Neural cell (in vitro differentiated cells): ENCODE results near the gene SUSD4. TPM values are rescaled to one million over a fixed set of nuclear protein-coding genes. Genes with fewer than 3 reads are reported as not detected.

Experiments
- H2AFZ ChIP-seq: fragments of 200-600, 300-800 bp; sonication (generic), shearing (Covaris generic); 2 replicates; pipeline ENCODE4 v1.6.0; 2014; ENCODE audit warnings: low read depth, mild to moderate bottlenecking, antibody characterized with exemption, low read length, moderate library complexity
- H3F3A ChIP-seq: fragments of 200-600 bp; shearing (Covaris generic); 2 replicates; pipeline ENCODE4 v1.6.1; 2016; ENCODE audit warnings: mild to moderate bottlenecking, moderate library complexity, mixed read lengths, antibody characterized with exemption, low read length; ENCODE audit not compliant: insufficient read depth, poor library complexity, severe bottlenecking
- H3K27ac ChIP-seq: fragments of 200-600, 300-800 bp; sonication (generic), shearing (Covaris generic); 2 replicates; pipeline ENCODE4 v1.5.1; 2014; ENCODE audit warnings: mild to moderate bottlenecking, low read length, moderate library complexity
- H3K27me3 ChIP-seq: fragments of 300-800, 200-600 bp; sonication (generic), shearing (Covaris generic); 2 replicates; pipeline ENCODE4 v1.6.0; 2014; ENCODE audit warnings: mild to moderate bottlenecking, low read depth, low read length, moderate library complexity; ENCODE audit not compliant: insufficient read depth
- H3K36me3 ChIP-seq: fragments of 300-800, 200-600 bp; sonication (generic), shearing (Covaris generic); 2 replicates; pipeline ENCODE4 v1.5.1; 2014; ENCODE audit warnings: mild to moderate bottlenecking, antibody characterized with exemption, low read length, moderate library complexity; ENCODE audit not compliant: insufficient read depth
- H3K4me2 ChIP-seq: fragments of 300-800, 200-600 bp; sonication (generic), shearing (Covaris generic); 2 replicates; pipeline ENCODE4 v1.6.0; 2014; ENCODE audit warnings: mild to moderate bottlenecking, low read length
- H3K4me3 ChIP-seq: fragments of 300-800, 200-600 bp; sonication (generic), shearing (Covaris generic); 2 replicates; pipeline ENCODE4 v1.5.1; 2014; ENCODE audit warnings: mild to moderate bottlenecking, low read length, moderate library complexity
- H3K79me2 ChIP-seq: fragments of 200-600 bp; shearing (Covaris generic); replicated peaks from 2 replicates; pipeline ENCODE4 v1.6.0; 2014; ENCODE audit warnings: mild to moderate bottlenecking, low read length, moderate library complexity; ENCODE audit not compliant: insufficient read depth
- H3K9ac ChIP-seq: fragments of 300-800, 200-600 bp; sonication (generic), shearing (Covaris generic); 2 replicates; pipeline ENCODE4 v1.6.1; 2016; ENCODE audit warnings: mild to moderate bottlenecking, low read length, mixed read lengths
- H3K9me2 ChIP-seq: fragments of 200-600 bp; shearing (Covaris generic); 2 replicates; pipeline ENCODE4 v1.6.1; 2016; ENCODE audit warnings: mild to moderate bottlenecking, low read length, mixed read lengths; ENCODE audit not compliant: insufficient read depth
- H3K9me3 ChIP-seq: fragments of 200-600, 300-800 bp; sonication (generic), shearing (Covaris generic); 2 replicates; pipeline ENCODE4 v1.6.1; 2016; ENCODE audit warnings: mild to moderate bottlenecking, mixed run types, low read length, moderate library complexity, mixed read lengths
- H4K20me1 ChIP-seq: fragments of 200-600 bp; shearing (Covaris generic); 2 replicates; pipeline ENCODE4 v1.6.1; 2016; ENCODE audit warnings: mild to moderate bottlenecking, mixed run types; ENCODE audit not compliant: insufficient read depth
- EP300 ChIP-seq: fragments of 450-650 bp; conservative IDR thresholded peaks from 2 replicates; pipeline ENCODE4 v1.6.1; 2014; ENCODE audit warnings: antibody characterized with exemption, mild to moderate bottlenecking, moderate library complexity; ENCODE audit not compliant: poor library complexity, severe bottlenecking
- EZH2 ChIP-seq: fragments of 200-600, 300-800 bp; shearing (Covaris generic), sonication (generic); IDR thresholded peaks from 2 replicates; pipeline ENCODE4 v1.6.1; 2014; ENCODE audit warnings: antibody characterized with exemption, low read length, borderline replicate concordance, mild to moderate bottlenecking; ENCODE audit not compliant: insufficient read depth, poor library complexity, severe bottlenecking
- MXI1 ChIP-seq: fragments of 450-650 bp; conservative IDR thresholded peaks from 2 replicates; pipeline ENCODE4 v1.6.1; 2014; ENCODE audit warnings: antibody characterized with exemption, mild to moderate bottlenecking; ENCODE audit not compliant: poor library complexity, severe bottlenecking
- POLR2AphosphoS5 ChIP-seq: IDR thresholded peaks from 2 replicates; pipeline ENCODE4 v1.6.1; 2012
- RAD21 ChIP-seq: fragments of 450-650 bp; conservative IDR thresholded peaks from 2 replicates; pipeline ENCODE4 v1.6.1; 2014; ENCODE audit warnings: antibody characterized with exemption, mild to moderate bottlenecking, moderate library complexity
- SMC3 ChIP-seq: fragments of 450-650 bp; conservative IDR thresholded peaks from 2 replicates; pipeline ENCODE4 v1.6.1; 2014; ENCODE audit warnings: antibody characterized with exemption, mild to moderate bottlenecking, moderate library complexity; ENCODE audit not compliant: poor library complexity
- TAF1 ChIP-seq: IDR thresholded peaks from 2 replicates; pipeline ENCODE4 v1.6.1; 2012; ENCODE audit warnings: low read depth
- polyA plus RNA-seq: library from polyadenylated mRNA; depleted of rRNA; stranded (reverse); fragments of >200 nt; gene quantifications from 2 replicates; pipeline ENCODE4 v1.2.3, GENCODE V29; 2014
- TF ChIP-seq, protein P1 (sequence below): IDR thresholded peaks from 2 replicates; pipeline ENCODE4 v1.6.1; 2012; ENCODE audit warnings: borderline replicate concordance
- TF ChIP-seq, protein P2 (sequence below): fragments of 450-650 bp; IDR thresholded peaks from 2 replicates; pipeline ENCODE4 v1.5.1; 2014; ENCODE audit warnings: antibody characterized with exemption, mild to moderate bottlenecking, moderate library complexity; ENCODE audit not compliant: poor library complexity, severe bottlenecking

Gene SUSD4
- polyA plus RNA-seq, 1 donor from 2014 or later = 31.5 TPM

DNA sequence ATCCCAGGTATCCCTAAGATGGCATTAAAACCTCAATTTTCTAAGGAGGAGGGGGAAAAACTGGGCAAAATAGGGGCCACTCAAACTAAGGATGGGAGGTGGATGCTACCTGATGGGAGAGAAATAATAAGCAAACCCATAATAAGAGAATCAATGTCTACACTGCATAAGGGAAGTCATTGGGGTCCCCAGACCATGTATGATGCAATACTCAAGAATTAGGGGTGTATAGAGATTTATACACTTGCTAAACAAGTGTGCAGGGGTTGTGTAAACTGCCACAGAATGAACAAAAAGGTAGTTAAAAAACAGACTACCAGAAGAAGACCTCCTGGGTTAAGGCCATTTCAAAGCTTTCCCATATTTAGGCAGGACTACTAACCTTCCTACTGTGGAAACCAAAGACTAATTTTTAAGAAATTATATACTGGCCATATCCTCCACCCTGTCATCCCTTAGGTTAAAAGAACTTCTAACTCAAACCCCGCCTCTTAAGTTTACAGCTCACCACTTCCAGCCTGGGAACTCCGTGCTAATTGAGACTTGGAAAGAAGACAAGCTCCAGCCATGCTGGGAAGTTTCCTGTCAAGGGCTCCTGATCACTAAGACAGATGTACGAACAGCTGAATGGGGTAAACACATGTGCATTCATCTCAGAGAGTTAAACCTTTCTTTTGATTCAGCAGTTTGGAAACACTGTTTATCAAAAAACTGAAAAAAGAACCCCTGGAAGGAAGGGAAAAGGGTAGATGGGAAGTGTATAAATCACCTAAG lies 156.5 kb downstream of the SUSD4 start:
- no peak overlapping the region for H3K9ac ChIP-seq
- H3K27ac ChIP-seq = no peak overlapping the region
- H3K9me3 ChIP-seq = no peaks in the 10 kb centered on the region
- H3K9me2 ChIP-seq = no peaks in the 10 kb centered on the region
- H3K79me2 ChIP-seq = no peaks in the 10 kb centered on the region
- H3K27me3 ChIP-seq = no peaks in the 10 kb centered on the region
- no peaks in the 10 kb centered on the region for H4K20me1 ChIP-seq
- no peak overlapping the region for H2AFZ ChIP-seq
- H3K4me3 ChIP-seq = no peak overlapping the region
- H3K36me3 ChIP-seq = no peaks in the 10 kb centered on the region
- H3F3A ChIP-seq = no peaks in the 10 kb centered on the region
- H3K4me2 ChIP-seq = no peak overlapping the region
- TF ChIP-seq RAD21 (no peak), POLR2AphosphoS5 (no peak), MXI1 (no peak), TAF1 (no peak), EZH2 (no peak), SMC3 (no peak), EP300 (no peak)
- TF ChIP-seq, protein P1, sequence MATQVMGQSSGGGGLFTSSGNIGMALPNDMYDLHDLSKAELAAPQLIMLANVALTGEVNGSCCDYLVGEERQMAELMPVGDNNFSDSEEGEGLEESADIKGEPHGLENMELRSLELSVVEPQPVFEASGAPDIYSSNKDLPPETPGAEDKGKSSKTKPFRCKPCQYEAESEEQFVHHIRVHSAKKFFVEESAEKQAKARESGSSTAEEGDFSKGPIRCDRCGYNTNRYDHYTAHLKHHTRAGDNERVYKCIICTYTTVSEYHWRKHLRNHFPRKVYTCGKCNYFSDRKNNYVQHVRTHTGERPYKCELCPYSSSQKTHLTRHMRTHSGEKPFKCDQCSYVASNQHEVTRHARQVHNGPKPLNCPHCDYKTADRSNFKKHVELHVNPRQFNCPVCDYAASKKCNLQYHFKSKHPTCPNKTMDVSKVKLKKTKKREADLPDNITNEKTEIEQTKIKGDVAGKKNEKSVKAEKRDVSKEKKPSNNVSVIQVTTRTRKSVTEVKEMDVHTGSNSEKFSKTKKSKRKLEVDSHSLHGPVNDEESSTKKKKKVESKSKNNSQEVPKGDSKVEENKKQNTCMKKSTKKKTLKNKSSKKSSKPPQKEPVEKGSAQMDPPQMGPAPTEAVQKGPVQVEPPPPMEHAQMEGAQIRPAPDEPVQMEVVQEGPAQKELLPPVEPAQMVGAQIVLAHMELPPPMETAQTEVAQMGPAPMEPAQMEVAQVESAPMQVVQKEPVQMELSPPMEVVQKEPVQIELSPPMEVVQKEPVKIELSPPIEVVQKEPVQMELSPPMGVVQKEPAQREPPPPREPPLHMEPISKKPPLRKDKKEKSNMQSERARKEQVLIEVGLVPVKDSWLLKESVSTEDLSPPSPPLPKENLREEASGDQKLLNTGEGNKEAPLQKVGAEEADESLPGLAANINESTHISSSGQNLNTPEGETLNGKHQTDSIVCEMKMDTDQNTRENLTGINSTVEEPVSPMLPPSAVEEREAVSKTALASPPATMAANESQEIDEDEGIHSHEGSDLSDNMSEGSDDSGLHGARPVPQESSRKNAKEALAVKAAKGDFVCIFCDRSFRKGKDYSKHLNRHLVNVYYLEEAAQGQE = no peak
- TF ChIP-seq, protein P2, sequence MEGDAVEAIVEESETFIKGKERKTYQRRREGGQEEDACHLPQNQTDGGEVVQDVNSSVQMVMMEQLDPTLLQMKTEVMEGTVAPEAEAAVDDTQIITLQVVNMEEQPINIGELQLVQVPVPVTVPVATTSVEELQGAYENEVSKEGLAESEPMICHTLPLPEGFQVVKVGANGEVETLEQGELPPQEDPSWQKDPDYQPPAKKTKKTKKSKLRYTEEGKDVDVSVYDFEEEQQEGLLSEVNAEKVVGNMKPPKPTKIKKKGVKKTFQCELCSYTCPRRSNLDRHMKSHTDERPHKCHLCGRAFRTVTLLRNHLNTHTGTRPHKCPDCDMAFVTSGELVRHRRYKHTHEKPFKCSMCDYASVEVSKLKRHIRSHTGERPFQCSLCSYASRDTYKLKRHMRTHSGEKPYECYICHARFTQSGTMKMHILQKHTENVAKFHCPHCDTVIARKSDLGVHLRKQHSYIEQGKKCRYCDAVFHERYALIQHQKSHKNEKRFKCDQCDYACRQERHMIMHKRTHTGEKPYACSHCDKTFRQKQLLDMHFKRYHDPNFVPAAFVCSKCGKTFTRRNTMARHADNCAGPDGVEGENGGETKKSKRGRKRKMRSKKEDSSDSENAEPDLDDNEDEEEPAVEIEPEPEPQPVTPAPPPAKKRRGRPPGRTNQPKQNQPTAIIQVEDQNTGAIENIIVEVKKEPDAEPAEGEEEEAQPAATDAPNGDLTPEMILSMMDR = no peak

DNA sequence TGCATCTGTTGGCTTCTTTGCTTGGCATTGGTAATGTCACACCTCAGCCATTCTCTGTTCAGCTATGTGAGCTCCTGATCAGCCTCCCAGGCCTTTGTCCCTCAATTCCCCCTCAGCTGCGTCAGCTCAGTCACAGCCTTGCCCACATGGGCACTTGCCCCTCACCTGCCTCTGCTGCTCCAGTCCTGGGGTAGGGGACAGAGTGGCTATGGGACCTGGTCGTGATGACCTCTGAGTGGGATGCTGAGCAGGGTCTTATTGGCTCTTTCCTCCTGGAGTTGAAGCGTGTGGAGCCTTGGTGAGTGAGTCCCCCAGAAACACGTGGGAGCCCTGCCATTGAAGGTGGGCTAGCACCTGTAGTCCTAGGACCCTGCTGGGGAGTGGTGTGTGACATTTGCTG lies 159.6 kb downstream of the SUSD4 start:
- no peaks in the 10 kb centered on the region for H3F3A ChIP-seq
- no peak for TF ChIP-seq EP300
- TF ChIP-seq, protein P2 = no peak
- no peak for TF ChIP-seq TAF1
- no peak for TF ChIP-seq SMC3
- no peak for TF ChIP-seq POLR2AphosphoS5
- TF ChIP-seq, protein P1 = no peak
- TF ChIP-seq MXI1 = no peak
- TF ChIP-seq EZH2 = no peak
- TF ChIP-seq RAD21 = no peak
- no peaks in the 10 kb centered on the region for H3K79me2 ChIP-seq
- no peak overlapping the region for H2AFZ ChIP-seq
- no peaks in the 10 kb centered on the region for H3K9me2 ChIP-seq
- H3K27ac ChIP-seq = no peak overlapping the region
- no peak overlapping the region for H3K9ac ChIP-seq
- H3K27me3 ChIP-seq = no peaks in the 10 kb centered on the region
- no peaks in the 10 kb centered on the region for H3K9me3 ChIP-seq
- H3K4me3 ChIP-seq = no peak overlapping the region
- no peak overlapping the region for H3K4me2 ChIP-seq
- no peaks in the 10 kb centered on the region for H4K20me1 ChIP-seq
- H3K36me3 ChIP-seq = no peaks in the 10 kb centered on the region
